HG03439 (cell line): ENCODE data around the gene ANO2.

Experiments used
- ATAC-seq: cut with Tn5 transposase; IDR thresholded peaks from one replicate; pipeline ENCODE4 v1.9.1; 2021; ENCODE audit warnings: mild to moderate bottlenecking, moderate library complexity; ENCODE audit not compliant: unreplicated experiment

The ANO2 gene

DNA sequence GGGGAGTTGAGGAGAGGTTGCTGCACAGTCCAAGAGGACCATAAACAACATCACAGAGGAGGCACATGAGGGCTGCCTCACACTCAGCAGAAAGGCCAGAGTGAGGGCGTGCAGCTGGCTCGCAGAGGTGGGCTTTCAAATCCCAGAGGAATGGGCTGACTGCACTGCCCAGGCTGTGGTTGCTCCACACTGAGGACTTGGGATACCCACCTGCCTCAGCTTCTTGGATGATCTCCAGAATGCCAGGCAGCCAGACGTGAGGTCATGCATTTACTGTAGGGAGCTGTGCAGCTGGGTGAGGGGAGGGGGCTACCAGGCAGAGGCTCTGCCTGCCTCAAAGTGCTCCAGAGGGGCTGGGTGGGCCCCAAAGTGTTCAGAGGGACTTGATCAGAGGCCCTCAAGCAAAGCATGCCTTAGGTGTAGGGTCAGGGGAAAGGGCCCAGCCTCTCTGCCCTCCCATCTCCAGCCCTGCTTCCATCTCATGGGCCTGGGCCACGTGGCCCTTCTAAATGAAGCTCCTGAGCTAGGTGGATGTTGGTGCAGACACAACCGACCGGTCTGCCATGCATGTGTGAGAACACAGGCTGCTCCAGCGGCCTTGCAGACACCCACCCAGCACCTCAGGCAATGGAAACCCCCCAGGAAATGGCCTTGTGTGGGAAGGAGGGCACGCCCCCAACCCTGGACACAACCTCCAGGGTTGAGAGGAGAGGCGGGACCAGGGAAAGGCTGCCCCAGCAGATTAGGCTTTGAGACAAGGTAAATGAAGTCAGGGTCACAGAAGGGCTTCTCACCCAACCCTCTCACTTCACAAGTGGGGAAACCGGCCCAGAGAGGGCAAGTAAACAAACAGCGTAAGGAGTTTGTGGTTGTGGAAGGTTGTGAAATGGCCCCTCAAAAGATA lies 422.4 kb downstream of the ANO2 start:
- no peak for ATAC-seq

DNA sequence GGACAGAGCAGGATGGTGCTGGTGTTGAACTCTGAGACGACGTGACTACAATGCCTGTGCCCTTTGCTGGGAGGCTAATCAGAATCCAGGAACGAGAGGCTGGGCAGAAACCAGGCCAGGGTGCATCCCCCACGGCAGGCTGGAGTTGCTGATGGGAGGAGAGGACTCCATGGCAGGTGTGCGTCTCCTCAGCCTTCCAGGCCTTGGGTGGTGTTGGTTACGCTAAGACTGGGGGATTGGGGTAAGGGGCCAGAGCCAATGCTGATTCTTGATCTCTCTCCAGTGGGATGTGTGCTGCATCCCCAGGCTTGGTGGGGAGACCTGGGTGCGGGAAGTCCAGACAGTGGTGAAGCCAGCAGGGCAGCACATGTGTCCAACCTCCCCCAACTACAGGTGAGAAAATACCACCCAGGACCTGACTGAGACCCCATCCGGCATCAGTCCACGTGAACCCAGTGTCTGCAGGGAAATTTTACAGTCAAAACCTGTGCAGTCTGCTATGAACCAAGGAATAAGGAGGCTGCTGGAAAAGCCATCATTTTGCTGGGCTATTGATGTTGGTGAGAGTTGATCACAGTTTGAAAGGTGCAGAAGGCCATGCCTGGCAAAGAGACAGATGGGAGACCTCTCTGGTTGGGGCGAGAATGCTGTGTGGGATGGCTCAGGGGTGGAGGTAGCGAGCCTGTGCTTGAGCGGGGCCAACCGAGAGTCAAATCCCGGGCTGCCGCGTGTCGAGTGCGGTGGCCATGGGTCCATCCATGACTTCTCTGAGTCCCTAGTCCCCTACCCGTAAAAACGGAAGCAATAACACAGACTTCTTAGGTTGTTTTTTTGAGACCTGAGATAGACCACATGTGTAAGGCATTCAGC lies 423.4 kb downstream of the ANO2 start:
- ATAC-seq = no peak

DNA sequence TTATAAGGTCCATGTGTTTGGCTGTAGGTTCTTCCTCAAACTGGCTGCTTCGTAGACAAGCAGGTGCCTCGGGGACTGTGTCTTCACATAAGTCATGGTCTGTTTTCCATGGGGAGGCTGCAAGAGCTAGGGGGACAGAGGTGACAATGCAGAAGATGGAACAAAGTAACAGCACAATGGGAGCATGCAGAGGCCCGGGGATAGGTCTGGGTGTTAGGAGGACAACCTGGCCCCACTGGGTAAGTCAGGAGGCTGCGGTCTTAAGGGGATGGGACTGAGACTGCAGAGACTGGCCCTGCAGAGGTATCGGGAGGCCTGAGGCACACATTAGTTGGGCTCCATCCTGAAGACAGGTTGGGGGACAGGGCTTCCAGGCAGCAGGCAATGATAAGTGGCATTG lies 424.2 kb downstream of the ANO2 start:
- no peak for ATAC-seq

DNA sequence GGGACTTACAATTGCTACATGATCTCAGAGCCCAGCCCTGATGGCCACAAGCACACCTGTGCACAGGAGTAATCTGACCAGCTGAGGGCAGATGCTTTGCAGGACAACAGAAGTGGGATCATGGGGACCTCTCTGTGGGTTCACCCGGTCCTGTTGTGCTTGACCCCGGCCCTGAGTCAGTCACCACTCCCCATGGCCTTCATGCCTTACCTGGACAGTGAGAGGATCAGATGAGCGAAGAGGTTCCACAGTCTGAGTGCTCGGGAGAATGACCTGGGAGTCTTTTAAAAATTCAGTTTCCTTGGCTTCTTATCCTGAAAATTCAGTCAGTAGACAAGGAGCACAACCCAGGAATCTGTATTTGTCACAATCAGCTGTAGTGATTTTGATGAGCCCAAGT lies 425.0 kb downstream of the ANO2 start:
- no peak for ATAC-seq

DNA sequence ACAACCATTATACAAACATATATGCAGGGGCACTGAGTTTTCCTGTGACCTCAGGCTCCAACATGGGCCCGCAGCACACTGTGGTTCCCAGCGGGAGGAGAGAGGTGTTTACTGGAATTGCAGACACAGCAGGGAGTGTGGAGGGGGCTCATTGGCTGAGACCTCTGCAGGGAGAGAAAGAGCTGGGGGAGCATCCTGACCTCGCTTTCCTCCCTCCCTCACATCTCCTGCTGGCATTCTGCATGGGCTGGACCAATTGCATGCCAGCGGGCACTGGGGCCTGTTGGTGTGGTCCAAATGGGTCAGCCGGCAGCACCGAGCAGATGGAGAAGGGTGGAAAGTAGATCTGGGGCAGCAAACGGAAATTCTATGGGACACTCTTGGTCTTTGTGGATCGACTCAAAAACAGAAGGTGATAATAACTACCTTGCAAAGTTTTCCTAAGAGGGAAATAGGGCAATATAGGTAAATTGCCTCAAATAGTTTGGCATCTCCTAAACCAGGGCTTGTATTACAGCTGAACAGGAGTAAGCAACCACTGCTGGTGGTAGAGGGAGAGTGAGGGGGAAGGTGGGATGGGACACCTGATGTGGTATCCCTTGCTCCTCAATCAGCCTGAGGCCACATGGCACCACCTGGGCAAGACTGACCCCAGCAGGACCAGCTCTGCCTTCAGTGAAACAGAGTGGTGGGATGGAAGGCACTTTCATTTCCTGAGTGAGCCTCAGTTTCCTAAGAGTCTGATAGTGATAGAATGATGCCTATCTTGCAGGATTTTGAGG lies 426.3 kb downstream of the ANO2 start:
- no peak for ATAC-seq

GRCh38 chr12:5516371-5517241 lies 428.5 kb downstream of the ANO2 start:
- ATAC-seq = no peak

DNA sequence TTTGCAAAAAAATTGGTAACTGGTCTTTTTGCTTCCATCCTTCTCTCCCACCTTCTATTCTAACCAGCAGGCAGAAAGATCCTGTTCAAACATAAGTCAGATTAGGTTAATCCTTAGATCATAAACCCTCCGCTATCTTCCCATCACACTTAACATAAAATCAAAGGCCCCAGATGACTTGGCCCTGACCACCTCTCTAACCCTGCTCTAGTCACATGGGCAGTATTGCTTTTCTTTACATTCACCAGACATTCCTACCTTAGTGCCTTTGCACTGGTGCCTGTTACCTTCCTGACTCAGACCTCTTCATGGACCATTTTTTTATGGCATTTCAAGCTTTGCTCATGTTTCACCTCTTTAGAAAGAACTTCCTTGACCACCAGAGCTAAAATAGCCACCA lies 429.6 kb downstream of the ANO2 start:
- no peak for ATAC-seq

DNA sequence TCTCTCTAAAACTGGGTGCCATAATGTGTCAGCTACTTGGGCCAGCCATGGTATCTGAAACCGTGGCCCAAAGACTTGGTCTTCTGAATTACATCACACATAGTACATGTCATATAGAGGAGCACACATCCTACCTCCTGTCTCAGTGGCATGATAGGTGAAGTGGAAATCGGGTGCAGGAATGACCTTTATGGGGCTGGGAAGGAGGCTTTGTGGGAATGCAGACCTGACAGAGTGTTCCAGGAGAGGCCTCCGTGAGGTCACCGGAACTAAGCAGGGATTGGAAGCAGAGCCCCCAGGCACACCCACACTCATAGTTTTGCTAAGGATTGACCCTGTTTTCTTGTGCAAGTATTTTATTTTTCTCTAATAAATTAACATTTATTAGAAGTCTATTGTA lies 430.5 kb downstream of the ANO2 start:
- no peak for ATAC-seq

- no peak for ATAC-seq
Observed at GRCh38 chr12:5514016-5514415, 431.0 kb downstream of the ANO2 start.

- ATAC-seq = no peak
Observed at GRCh38 chr12:5513406-5513805, 431.7 kb downstream of the ANO2 start.
